ENCODE measurements around the gene ARID5B.

- no peak for TF ChIP-seq POLR2A (IDR thresholded peaks at IDR 0.05; ENCODE audit: low read depth, low read length)
- TF ChIP-seq SPI1 (IDR thresholded peaks at IDR 0.05; ENCODE audit: low read depth, low read length): no peak
- no peak for TF ChIP-seq POLR2AphosphoS5 (IDR thresholded peaks at IDR 0.05; ENCODE audit: low read depth, low read length)
Measured at GRCh38 chr10:62014510-62014909, 113.0 kb downstream of the ARID5B start.

Measured in GM12891 (cell line).